ENCODE measurements around the gene LAIR2.

Gene LAIR2

GRCh38 chr19:54482889-54483288 is 19.7 kb upstream of the LAIR2 start:
- no peak overlapping the region for H3K4me2 ChIP-seq (ENCODE audit: insufficient read depth, low read length)
- H3K4me1 ChIP-seq (ENCODE audit: insufficient read depth, low read length): no peaks in the 10 kb centered on the region
- no peaks in the 10 kb centered on the region for H3K27me3 ChIP-seq (ENCODE audit: insufficient read depth, low read length, poor library complexity)
- DNase-seq (no peak), ATAC-seq (ENCODE audit: insufficient read depth, low read depth) (no peak)
- H3K9ac ChIP-seq (ENCODE audit: low read depth, low read length): no peak overlapping the region
- no peak overlapping the region for H2AFZ ChIP-seq (ENCODE audit: low read depth, low read length)
- TF ChIP-seq, protein P1, sequence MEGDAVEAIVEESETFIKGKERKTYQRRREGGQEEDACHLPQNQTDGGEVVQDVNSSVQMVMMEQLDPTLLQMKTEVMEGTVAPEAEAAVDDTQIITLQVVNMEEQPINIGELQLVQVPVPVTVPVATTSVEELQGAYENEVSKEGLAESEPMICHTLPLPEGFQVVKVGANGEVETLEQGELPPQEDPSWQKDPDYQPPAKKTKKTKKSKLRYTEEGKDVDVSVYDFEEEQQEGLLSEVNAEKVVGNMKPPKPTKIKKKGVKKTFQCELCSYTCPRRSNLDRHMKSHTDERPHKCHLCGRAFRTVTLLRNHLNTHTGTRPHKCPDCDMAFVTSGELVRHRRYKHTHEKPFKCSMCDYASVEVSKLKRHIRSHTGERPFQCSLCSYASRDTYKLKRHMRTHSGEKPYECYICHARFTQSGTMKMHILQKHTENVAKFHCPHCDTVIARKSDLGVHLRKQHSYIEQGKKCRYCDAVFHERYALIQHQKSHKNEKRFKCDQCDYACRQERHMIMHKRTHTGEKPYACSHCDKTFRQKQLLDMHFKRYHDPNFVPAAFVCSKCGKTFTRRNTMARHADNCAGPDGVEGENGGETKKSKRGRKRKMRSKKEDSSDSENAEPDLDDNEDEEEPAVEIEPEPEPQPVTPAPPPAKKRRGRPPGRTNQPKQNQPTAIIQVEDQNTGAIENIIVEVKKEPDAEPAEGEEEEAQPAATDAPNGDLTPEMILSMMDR (IDR thresholded peaks at IDR 0.05; ENCODE audit: borderline replicate concordance, extremely low read depth, low read length, poor library complexity, severe bottlenecking): no peak
- no peak for TF ChIP-seq EZH2 (IDR thresholded peaks at IDR 0.05; ENCODE audit: borderline replicate concordance, low read depth, low read length, severe bottlenecking)
- H3K4me3 ChIP-seq (ENCODE audit: low read depth in 1 of 2, low read length in 2 of 2): no peak overlapping the region
- H3K79me2 ChIP-seq (ENCODE audit: insufficient read depth, low read length): no peaks in the 10 kb centered on the region
- no peaks in the 10 kb centered on the region for H3K9me3 ChIP-seq (ENCODE audit: insufficient read depth, low read length, severe bottlenecking)
- H3K27ac ChIP-seq (ENCODE audit: low read length): no peak overlapping the region
- H3K36me3 ChIP-seq (ENCODE audit: insufficient read depth, low read length): no peaks in the 10 kb centered on the region
- no peaks in the 10 kb centered on the region for H4K20me1 ChIP-seq (ENCODE audit: insufficient read depth, low read length)

DNA sequence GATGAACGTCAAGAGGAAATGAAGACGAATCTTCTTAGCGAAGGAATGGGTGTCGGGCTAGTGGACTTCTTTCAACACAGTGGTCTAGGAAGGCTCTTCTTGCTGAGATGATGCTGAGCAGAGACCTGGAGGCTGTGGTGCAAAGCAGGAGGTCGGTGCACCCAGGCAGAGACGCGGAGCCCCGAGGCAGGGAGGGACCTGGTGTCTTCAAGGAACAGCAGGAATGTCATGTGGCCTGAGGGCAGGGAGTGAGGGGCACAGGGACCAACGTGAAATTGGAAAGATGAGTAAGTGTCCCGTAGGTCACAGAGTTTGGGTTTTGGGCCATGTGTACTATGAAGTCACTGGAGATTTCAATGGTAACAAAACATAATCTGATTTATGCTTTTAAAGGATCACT is 18.2 kb upstream of the LAIR2 start:
- Histone ChIP-seq H4K20me1 (ENCODE audit: insufficient read depth, low read length) (no peaks in the 10 kb centered on the region), H3K27ac (ENCODE audit: low read length) (no peak overlapping the region), H3K27me3 (ENCODE audit: insufficient read depth, low read length, poor library complexity) (no peaks in the 10 kb centered on the region), H2AFZ (ENCODE audit: low read depth, low read length) (no peak overlapping the region), H3K4me2 (ENCODE audit: insufficient read depth, low read length) (no peak overlapping the region), H3K79me2 (ENCODE audit: insufficient read depth, low read length) (no peaks in the 10 kb centered on the region), H3K4me1 (ENCODE audit: insufficient read depth, low read length) (no peaks in the 10 kb centered on the region), H3K36me3 (ENCODE audit: insufficient read depth, low read length) (no peaks in the 10 kb centered on the region), H3K4me3 (ENCODE audit: low read depth in 1 of 2, low read length in 2 of 2) (no peak overlapping the region), H3K9ac (ENCODE audit: low read depth, low read length) (no peak overlapping the region), H3K9me3 (ENCODE audit: insufficient read depth, low read length, severe bottlenecking) (no peaks in the 10 kb centered on the region)
- TF ChIP-seq EZH2 (IDR thresholded peaks at IDR 0.05; ENCODE audit: borderline replicate concordance, low read depth, low read length, severe bottlenecking): no peak
- TF ChIP-seq, protein P1 (IDR thresholded peaks at IDR 0.05; ENCODE audit: borderline replicate concordance, extremely low read depth, low read length, poor library complexity, severe bottlenecking): no peak
- ATAC-seq (ENCODE audit: insufficient read depth, low read depth): no peak
- DNase-seq: no peak

DNA sequence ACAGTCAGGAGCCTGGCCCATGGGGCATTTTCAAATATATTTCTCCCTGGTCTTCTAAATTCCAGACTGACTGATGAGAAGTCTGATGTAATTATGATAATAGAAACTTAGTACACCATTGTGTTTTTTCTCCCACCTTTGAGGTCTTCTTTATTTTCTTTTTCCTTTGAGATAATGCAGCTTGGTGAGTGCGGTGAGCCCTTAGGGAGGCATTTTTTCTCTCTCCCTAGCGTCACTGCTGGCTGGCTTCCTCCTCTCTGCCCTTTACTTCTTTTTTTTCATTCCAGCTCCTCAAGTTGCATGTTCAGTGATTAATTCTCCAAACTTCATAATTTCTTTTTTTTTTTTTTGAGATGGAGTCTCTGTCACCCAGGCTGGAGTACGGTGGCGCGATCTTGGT is 16.8 kb upstream of the LAIR2 start:
- H3K9ac ChIP-seq (ENCODE audit: low read depth, low read length): no peak overlapping the region
- H3K27ac ChIP-seq (ENCODE audit: low read length): no peak overlapping the region
- H3K4me3 ChIP-seq (ENCODE audit: low read depth in 1 of 2, low read length in 2 of 2): no peak overlapping the region
- DNase-seq (no peak), ATAC-seq (ENCODE audit: insufficient read depth, low read depth) (no peak)
- no peaks in the 10 kb centered on the region for H3K9me3 ChIP-seq (ENCODE audit: insufficient read depth, low read length, severe bottlenecking)
- no peaks in the 10 kb centered on the region for H3K27me3 ChIP-seq (ENCODE audit: insufficient read depth, low read length, poor library complexity)
- no peaks in the 10 kb centered on the region for H3K4me1 ChIP-seq (ENCODE audit: insufficient read depth, low read length)
- TF ChIP-seq, protein P1 (IDR thresholded peaks at IDR 0.05; ENCODE audit: borderline replicate concordance, extremely low read depth, low read length, poor library complexity, severe bottlenecking): no peak
- TF ChIP-seq EZH2 (IDR thresholded peaks at IDR 0.05; ENCODE audit: borderline replicate concordance, low read depth, low read length, severe bottlenecking): no peak
- H4K20me1 ChIP-seq (ENCODE audit: insufficient read depth, low read length): no peaks in the 10 kb centered on the region
- no peak overlapping the region for H3K4me2 ChIP-seq (ENCODE audit: insufficient read depth, low read length)
- no peaks in the 10 kb centered on the region for H3K79me2 ChIP-seq (ENCODE audit: insufficient read depth, low read length)
- H2AFZ ChIP-seq (ENCODE audit: low read depth, low read length): no peak overlapping the region
- H3K36me3 ChIP-seq (ENCODE audit: insufficient read depth, low read length): no peaks in the 10 kb centered on the region

- Histone ChIP-seq H2AFZ (ENCODE audit: low read depth, low read length) (no peak overlapping the region), H3K4me1 (ENCODE audit: insufficient read depth, low read length) (no peaks in the 10 kb centered on the region), H3K9ac (ENCODE audit: low read depth, low read length) (no peak overlapping the region), H3K4me3 (ENCODE audit: low read depth in 1 of 2, low read length in 2 of 2) (no peak overlapping the region), H3K79me2 (ENCODE audit: insufficient read depth, low read length) (peaks cover 2% of the 10 kb centered on the region; the same call in 1 of the 2 replicates), H3K27ac (ENCODE audit: low read length) (no peak overlapping the region), H3K4me2 (ENCODE audit: insufficient read depth, low read length) (no peak overlapping the region), H3K27me3 (ENCODE audit: insufficient read depth, low read length, poor library complexity) (no peaks in the 10 kb centered on the region), H3K36me3 (ENCODE audit: insufficient read depth, low read length) (no peaks in the 10 kb centered on the region), H3K9me3 (ENCODE audit: insufficient read depth, low read length, severe bottlenecking) (no peaks in the 10 kb centered on the region), H4K20me1 (ENCODE audit: insufficient read depth, low read length) (no peaks in the 10 kb centered on the region)
- no peak for ATAC-seq (ENCODE audit: insufficient read depth, low read depth)
- no peak for DNase-seq
- TF ChIP-seq, protein P1 (IDR thresholded peaks at IDR 0.05; ENCODE audit: borderline replicate concordance, extremely low read depth, low read length, poor library complexity, severe bottlenecking): no peak
- TF ChIP-seq EZH2 (IDR thresholded peaks at IDR 0.05; ENCODE audit: borderline replicate concordance, low read depth, low read length, severe bottlenecking): no peak
These were observed 13.3 kb upstream of the LAIR2 start for GRCh38 chr19:54489341-54489740.
